ENCODE results near the gene CPOX.
"Not testable (repeated sequence)": the region's sequence is repeated elsewhere in the genome, so short reads cannot be mapped to it uniquely, and the experiment has no call there.

Gene CPOX

DNA sequence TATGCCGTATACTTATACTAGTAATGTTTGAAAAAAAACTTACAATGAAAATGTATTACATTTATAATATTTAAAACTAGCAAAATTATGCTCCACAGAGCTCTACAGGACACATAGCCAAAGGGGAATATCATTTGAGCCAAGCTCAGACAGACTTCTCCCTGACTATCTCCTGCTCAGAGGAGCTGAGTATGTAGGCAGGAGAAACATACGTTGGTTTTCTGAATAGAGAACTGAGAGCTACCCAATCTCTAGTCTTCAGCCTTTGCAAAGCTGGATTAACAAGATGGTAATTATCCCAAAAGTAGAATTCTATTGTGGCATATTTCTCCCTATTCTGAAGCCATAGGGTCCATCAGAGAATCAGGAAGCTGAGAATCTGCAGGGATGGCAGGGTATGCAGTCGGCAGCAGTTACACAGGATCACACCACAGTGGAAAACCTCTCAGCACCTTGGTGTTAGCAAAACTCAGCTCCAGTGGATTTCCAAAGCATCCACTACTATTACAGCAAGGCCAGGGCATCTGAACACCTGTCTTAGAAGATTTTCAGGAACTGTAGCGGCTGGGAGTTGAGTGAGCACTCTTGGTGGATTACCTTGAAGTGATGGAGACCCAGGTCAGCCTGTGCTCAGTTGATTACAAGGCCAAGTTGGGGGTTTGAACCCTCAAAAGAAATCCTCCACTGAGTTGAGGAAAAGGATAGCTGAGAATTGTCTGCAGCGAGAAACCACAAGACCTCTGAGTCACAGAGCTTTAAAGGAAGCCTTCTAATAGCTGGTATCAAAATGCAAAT, 31.5 kb downstream of the CPOX start:
- no peak for DNase-seq

DNA sequence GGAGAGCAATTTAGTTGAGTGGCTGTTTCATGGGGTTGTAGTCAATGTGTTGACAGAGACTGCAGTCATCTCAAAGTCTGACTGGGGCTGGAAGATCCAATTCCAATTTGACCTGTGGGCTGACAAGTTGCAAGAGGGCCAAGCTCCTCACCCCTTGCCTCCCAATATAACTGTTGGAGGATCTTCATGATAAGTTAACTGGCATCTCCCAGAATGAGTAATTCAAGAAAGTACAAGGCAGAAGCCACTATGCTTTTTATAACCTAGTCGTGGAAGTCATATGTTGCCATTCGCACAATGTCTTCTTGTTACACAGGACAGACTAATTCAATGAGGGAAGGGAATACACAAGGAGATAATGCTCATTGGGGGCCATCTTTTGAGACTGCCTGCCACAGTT, 32.5 kb downstream of the CPOX start:
- DNase-seq: no peak

DNA sequence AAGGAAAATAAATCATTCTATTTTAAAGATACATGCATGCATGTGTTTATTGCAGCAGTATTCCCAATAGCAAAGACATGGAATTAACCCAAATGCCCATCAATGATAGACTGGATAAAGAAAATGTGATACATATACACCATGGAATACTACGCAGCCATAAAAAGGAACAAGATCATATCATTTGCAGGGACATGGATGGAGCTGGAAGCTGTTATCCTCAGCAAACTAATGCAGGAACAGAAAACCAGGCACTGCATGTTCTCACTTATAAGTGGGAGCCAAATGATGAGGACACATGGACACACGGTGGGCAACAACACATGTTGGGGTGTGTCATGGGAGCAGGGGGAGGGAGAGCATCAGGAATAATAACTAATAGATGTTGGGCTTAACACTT, 33.6 kb downstream of the CPOX start:
- not testable (repeated sequence) for DNase-seq

- no peak for DNase-seq
Observed at GRCh38 chr3:98558100-98558827, 35.1 kb downstream of the CPOX start.

GRCh38 chr3:98557324-98558010, 35.9 kb downstream of the CPOX start:
- peak; percentile 80 for DNase-seq

GRCh38 chr3:98556164-98557130, 37.0 kb downstream of the CPOX start:
- DNase-seq: peak; percentile 88

DNA sequence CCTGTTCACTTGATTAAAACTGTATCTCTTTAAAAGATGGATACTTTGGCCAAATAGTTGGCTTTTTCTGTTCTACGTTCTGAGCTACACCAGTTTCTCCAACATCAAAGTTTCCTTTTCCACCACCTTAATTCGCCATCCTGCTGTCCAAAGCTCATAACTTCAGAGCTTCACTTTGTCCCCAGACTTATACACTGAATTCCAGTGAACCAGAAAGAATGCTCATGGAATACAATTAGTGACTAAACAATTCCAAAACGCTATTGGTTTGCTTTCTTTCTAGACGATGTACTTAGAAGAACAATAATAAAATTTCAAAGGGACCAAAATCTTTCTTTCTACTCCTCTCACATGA, 38.4 kb downstream of the CPOX start:
- DNase-seq: no peak

DNA sequence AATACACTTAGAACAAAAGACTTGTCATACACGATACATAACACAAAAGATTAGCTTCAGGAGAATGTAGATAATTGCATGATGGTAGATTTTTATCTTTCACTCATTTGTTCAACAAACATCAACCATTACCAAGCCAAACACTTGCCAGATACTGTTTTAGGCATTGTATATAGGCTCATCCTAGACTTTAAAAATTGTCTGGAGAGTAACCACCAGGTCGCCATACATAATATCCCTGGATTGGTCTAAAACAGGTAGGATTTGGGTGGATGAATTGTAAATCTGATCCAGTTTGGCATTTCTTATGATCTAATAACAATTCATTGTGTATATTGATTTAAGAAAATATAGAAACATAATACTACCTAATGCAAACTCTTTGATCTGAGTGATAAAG, 38.8 kb downstream of the CPOX start:
- DNase-seq: no peak

DNA sequence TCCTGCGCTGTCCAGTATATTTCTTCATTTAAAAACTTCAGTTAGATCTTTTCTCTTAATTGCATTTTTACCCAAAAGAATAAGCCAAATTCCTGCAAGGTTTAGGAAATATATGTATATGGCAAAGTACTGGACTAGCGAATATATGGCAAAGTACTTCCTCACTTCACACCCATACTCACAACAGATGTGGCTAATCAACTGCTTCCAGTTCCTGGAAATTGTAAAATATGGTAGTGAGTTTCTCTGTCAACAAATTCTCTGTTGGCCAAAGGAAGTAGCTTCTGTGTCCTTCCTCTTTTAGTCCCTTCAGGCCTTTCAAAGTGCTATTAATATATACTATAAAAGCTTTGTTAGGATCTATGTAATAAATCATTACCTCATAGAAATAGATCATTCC, 39.7 kb downstream of the CPOX start:
- no peak for DNase-seq

DNA sequence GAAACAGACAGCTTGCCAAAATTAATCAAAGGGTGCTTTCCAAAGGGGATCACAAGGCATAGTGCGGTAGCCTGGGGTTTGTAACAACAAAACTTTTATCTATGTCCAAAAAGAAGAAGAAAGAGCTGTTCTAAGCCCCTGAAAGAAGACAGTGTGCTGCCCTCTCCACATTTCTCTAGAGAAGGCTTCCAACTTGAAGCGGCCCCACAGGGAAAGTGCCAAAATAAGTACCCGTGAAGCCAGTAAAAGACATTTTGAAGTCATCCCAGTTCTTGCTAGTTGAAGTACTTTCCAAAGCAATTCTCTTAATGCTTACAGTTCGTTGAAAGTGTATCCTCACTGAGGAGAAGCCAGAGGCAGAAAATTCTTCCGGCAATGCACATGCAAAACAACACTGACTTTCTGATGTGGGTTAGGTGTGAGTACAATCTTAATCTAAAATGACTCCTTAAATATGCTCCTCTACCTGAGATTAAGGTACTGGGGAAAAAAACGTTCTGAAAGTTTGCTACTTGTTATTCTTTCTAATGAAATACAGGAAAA, 40.3 kb downstream of the CPOX start:
- no peak for DNase-seq

DNA sequence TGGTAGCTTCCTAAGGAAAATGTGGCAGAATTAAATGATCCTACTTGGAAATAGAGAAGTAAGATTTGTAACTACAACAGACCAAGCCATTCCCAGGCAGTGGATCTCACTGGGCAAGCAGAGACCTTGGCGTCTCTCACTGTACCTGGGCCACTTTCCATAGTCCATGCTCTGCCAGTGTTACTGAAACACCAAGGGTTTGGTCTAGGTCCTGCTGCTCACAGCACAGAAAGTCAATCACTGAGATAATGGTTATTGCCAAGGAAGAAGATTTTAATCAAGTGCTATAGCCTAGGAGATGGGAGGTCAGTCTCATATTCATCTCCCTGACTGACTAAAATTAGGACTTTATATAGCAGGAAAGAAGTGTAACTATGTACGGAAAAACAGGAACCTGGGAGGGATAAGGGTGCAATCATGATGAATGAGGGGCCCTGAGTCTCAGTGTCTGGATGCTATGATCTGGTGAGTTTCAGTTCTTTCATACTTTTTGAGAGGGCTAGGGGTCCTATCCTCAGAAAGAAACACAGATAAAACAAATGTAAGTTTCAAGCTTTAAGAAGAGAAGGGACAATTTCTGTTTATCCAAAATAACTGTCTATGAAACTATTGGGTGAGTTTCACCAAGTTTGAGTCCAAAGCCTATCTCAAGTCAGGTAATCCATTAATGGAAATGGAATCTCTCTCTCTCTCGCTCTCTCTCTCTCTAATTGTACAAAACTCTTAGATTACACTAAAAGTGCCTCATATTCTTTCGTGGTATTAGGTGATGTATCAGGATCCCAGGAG, 41.0 kb downstream of the CPOX start:
- DNase-seq: no peak

DNA sequence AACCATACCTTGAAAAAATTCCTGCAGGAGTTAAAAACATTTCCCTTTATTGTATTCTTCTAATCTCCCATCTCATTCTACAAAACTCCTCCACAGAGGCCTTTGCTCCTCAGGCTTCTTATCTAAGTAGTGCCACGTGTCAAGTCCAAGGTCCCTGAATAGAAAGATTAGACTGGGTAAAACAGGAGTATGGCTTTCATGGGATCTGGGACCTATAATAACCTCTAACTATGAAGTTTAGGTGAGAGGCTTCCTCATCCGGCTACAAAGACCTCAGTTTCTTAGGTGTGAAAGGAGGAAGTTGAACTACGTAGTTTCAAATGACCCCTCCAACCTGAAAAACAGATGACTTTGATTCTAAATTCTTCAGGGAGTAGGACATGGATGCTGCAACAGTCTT, 41.7 kb downstream of the CPOX start:
- DNase-seq: no peak

DNA sequence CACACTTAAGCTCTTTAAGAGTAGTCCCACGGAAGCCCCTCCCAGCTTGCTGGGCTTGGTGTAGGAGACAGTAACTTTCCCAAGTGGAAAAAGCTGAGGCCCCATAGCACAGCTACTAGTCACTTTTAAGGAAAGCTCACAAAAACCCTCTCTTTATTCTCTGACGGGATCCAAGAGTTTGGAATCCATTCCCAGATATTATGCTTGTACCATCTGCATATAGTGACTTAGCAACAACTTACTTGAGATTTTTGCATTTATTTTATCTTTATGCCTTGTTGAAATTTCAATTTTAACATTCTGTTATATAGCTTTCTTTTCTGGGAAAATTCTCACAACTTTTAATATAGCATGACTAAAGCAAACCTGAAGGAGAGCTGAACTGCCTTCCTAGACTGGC, 42.2 kb downstream of the CPOX start:
- DNase-seq: no peak

- no peak for DNase-seq
Observed at GRCh38 chr3:98550833-98551232, 42.6 kb downstream of the CPOX start.

GRCh38 chr3:98548544-98548943, 44.9 kb downstream of the CPOX start:
- no peak for DNase-seq

- DNase-seq: no peak
Observed at GRCh38 chr3:98545940-98546339, 47.5 kb downstream of the CPOX start.

GRCh38 chr3:98542623-98543022, 50.8 kb downstream of the CPOX start:
- DNase-seq: no peak

DNA sequence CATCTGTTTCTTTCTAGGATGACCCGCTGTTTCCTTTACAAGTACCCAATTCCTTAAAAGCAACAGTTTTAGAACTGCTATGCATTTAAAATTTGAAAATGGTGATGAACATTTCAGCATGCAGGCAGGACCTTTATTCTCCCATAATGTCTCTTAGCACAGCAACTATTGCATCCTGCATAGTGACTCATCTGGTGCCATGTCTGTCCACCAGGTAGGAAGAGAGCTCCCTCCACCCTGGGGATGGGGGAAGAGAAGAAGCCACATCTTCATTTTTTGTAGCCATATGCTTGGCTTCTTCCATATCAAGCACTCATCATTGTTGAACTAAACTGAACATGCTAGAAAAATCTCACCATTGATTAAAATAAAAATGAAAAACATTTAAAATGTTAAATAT, 51.7 kb downstream of the CPOX start:
- DNase-seq: no peak

- DNase-seq: no peak
Observed at GRCh38 chr3:98540346-98540745, 53.1 kb downstream of the CPOX start.

DNA sequence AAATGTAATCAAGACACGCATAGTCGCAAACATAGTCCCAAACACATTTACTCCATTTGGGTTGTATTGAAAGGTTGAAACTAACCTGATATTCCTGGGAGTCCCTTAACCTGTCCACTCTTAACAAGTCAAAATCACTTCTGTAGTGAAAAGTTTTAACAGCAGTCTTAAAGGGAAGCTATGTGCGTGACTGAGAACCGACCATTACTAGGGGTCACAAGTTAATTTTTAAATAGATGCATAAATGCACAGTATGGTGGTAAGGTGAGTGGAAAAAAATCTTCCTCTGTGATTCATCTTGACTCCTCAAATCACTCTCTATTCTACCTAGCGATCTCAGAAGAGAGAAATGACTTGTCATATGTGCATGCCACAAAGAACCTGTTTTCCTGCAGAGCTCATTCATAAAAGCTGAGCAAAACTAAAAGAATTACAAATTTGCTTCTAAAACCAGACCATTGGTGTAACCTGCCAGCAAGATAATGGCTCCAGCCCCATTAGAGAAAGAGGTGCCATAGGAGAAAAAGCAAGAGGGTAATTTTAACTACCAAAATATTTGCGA, 56.9 kb downstream of the CPOX start:
- no peak for DNase-seq

GRCh38 chr3:98534734-98535133, 58.7 kb downstream of the CPOX start:
- DNase-seq: no peak

Measured in activated effector memory CD4-positive, alpha-beta T cell treated with anti-CD3 and anti-CD28 coated beads, Interleukin-2, amount 50 U/mL, for 16 hours (primary cell).